Natural killer cell (primary cell): Measurements from ENCODE around the gene NAE1. TPM values are rescaled to one million over a fixed set of nuclear protein-coding genes. Genes with fewer than 3 reads are reported as not detected.

Experiments used
- ATAC-seq, 3 donors: fragments of 150-1000 bp in 2 of 3; fragments of 200-7000 bp in 1 of 3; cut with Tn5 transposase; 1 replicate in 1 of 3; 2 replicates in 2 of 3; pipeline ENCODE4 v1.10.0; 2021; ENCODE audit warnings: mild to moderate bottlenecking in 2 of 3, moderate library complexity in 2 of 3
- DNase-seq, 2 donors: peaks; one replicate each; pipeline versions ENCODE4 v3.0.0 to v3.0.0-alpha.2; 2013 to 2021; ENCODE audit warnings: mixed read lengths in 1 of 2
- H3K27ac ChIP-seq: one replicate; pipeline ENCODE4 v1.5.1; 2013; ENCODE audit warnings: mild to moderate bottlenecking, low read length
- H3K27me3 ChIP-seq: one replicate; pipeline ENCODE4 v1.6.1; 2013; ENCODE audit warnings: low read length; ENCODE audit not compliant: control insufficient read depth, insufficient read depth
- H3K36me3 ChIP-seq: one replicate; pipeline ENCODE4 v1.6.1; 2013; ENCODE audit warnings: low read length; ENCODE audit not compliant: control insufficient read depth, insufficient read depth
- H3K4me1 ChIP-seq: one replicate; pipeline ENCODE4 v1.6.1; 2013; ENCODE audit warnings: low read length; ENCODE audit not compliant: control insufficient read depth, insufficient read depth
- H3K4me3 ChIP-seq: one replicate; pipeline ENCODE4 v1.5.1; 2013; ENCODE audit warnings: low read length
- H3K9me3 ChIP-seq: one replicate; pipeline ENCODE4 v1.6.1; 2013; ENCODE audit warnings: low read length; ENCODE audit not compliant: control insufficient read depth, insufficient read depth
- H3K27ac Mint-ChIP-seq, 2 donors: one replicate each; pipeline ENCODE4 v1.8.0; 2022; ENCODE audit warnings: mild to moderate bottlenecking in 2 of 2, mixed read lengths in 2 of 2, moderate library complexity in 1 of 2
- H3K27me3 Mint-ChIP-seq, 2 donors: one replicate each; pipeline ENCODE4 v1.8.0; 2022; ENCODE audit warnings: low read depth in 2 of 2, mixed read lengths in 2 of 2
- H3K36me3 Mint-ChIP-seq: one replicate; pipeline ENCODE4 v1.8.0; 2022; ENCODE audit warnings: mixed read lengths
- H3K4me1 Mint-ChIP-seq, 2 donors: one replicate each; pipeline ENCODE4 v1.8.0; 2022; ENCODE audit warnings: mixed read lengths in 2 of 2
- H3K4me3 Mint-ChIP-seq: one replicate; pipeline ENCODE4 v1.8.0; 2022; ENCODE audit warnings: mild to moderate bottlenecking, moderate library complexity, mixed read lengths
- H3K9me3 Mint-ChIP-seq, 2 donors: one replicate each; pipeline ENCODE4 v1.8.0; 2022; ENCODE audit warnings: mixed read lengths in 2 of 2
- WGBS: methylation state at CpG from one replicate; pipeline ENCODE4 v1.1.7; 2013; ENCODE audit warnings: missing lambda C conversion rate; ENCODE audit not compliant: insufficient coverage; 5-methylcytosine and 5-hydroxymethylcytosine counted together
- intact Hi-C: fragments of 100-400 bp; cut with micrococcal nuclease; formaldehyde crosslinking; loops from one replicate; pipeline ENCODE4 v1.14.2; 2022
- total RNA-seq, 4 donors: library from RNA; stranded (reverse); fragments of 120-200 nt in 1 of 4; gene quantifications; one replicate each; pipeline versions ENCODE4 v1.2.3 to v1.2.4, GENCODE V29; 2013 to 2022
- TF ChIP-seq, protein P1 (sequence below): fragments of 200-600 bp; IDR thresholded peaks from one replicate; pipeline ENCODE4 v1.8.0; 2022; ENCODE audit warnings: antibody characterized with exemption

Gene NAE1
- total RNA-seq, 3 donors from 2014 or later (not counting 1 experiment from before 2014, with no cell fraction given): 77.3 to 97.0 (median 78.5) TPM

GRCh38 chr16:66774981-66775380 is 55.8 kb downstream of the NAE1 start:
- intact Hi-C loops: no loop called here
- Histone ChIP-seq H3K27me3 (no peaks in the 10 kb centered on the region), H3K4me1 (no peaks in the 10 kb centered on the region), H3K36me3 (no peaks in the 10 kb centered on the region), H3K27ac (no peak overlapping the region), H3K9me3 (no peaks in the 10 kb centered on the region), H3K4me3 (no peak overlapping the region)
- WGBS: 80% methylated on average over 2 of the region's 2 CpGs
- ATAC-seq: no peak
- TF ChIP-seq, protein P1, sequence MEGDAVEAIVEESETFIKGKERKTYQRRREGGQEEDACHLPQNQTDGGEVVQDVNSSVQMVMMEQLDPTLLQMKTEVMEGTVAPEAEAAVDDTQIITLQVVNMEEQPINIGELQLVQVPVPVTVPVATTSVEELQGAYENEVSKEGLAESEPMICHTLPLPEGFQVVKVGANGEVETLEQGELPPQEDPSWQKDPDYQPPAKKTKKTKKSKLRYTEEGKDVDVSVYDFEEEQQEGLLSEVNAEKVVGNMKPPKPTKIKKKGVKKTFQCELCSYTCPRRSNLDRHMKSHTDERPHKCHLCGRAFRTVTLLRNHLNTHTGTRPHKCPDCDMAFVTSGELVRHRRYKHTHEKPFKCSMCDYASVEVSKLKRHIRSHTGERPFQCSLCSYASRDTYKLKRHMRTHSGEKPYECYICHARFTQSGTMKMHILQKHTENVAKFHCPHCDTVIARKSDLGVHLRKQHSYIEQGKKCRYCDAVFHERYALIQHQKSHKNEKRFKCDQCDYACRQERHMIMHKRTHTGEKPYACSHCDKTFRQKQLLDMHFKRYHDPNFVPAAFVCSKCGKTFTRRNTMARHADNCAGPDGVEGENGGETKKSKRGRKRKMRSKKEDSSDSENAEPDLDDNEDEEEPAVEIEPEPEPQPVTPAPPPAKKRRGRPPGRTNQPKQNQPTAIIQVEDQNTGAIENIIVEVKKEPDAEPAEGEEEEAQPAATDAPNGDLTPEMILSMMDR: no peak
- DNase-seq: no peak
- H3K4me1 Mint-ChIP-seq: no peaks in the 10 kb centered on the region
- no peaks in the 10 kb centered on the region for H3K27me3 Mint-ChIP-seq
- no peak overlapping the region for H3K4me3 Mint-ChIP-seq
- H3K36me3 Mint-ChIP-seq: no peaks in the 10 kb centered on the region
- H3K27ac Mint-ChIP-seq: no peak overlapping the region
- H3K9me3 Mint-ChIP-seq: no peaks in the 10 kb centered on the region

DNA sequence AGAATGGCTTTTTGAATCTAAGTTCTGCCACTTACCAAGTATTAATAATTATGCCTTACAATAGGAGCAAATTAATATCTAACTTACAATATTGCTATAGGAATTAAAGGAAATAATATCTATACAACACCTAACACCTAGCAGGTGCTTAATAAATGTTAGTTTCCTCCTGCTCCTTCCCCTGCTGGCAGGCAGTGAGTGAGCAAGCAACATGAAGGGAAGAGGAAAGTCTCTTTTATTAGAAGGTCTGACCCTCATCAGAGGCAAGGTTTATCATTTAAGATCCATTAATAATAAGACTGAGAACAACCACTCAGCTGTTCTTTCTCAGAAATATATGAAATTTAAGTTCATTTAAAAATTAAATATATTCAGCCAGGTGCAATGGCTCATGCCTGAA is 72.7 kb downstream of the NAE1 start:
- DNase-seq (no peak), ATAC-seq (no peak)
- H3K9me3 ChIP-seq: no peaks in the 10 kb centered on the region
- TF ChIP-seq, protein P1: no peak
- Mint-ChIP-seq H3K9me3 (no peaks in the 10 kb centered on the region), H3K4me3 (no peak overlapping the region), H3K27me3 (peaks cover 1 to 2% of the 10 kb centered on the region in 2 donors), H3K4me1 (no peaks in the 10 kb centered on the region), H3K27ac (no peak overlapping the region), H3K36me3 (no peaks in the 10 kb centered on the region)
- H3K27me3 ChIP-seq: no peaks in the 10 kb centered on the region
- intact Hi-C loops: no loop called here
- no peak overlapping the region for H3K4me3 ChIP-seq
- H3K4me1 ChIP-seq: no peaks in the 10 kb centered on the region
- H3K36me3 ChIP-seq: no peaks in the 10 kb centered on the region
- H3K27ac ChIP-seq: no peak overlapping the region

DNA sequence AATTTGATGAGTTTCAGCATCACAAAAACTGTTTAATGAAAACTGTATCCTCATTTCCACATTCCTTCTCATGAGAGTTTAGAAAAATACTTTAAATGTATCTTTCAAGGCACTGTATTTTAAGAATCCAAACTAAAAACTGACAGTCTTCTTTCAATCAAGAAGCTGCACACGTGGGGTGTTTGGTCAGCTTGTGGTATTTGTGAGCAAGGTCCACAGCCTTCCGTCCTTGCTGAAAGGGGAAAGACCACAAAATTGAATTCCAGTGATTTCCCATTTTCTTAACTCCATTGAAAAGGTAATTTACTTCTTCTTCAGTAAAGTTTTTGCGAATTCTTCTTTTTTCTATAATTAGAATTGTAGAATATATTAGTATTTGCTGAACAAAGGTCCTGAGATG is 76.0 kb downstream of the NAE1 start:
- Mint-ChIP-seq H3K4me1 (peaks cover 17 to 18% of the 10 kb centered on the region in 2 donors), H3K27ac (no peak overlapping the region), H3K36me3 (no peaks in the 10 kb centered on the region), H3K4me3 (no peak overlapping the region), H3K9me3 (no peaks in the 10 kb centered on the region), H3K27me3 (peaks cover 6 to 11% of the 10 kb centered on the region in 2 donors)
- ATAC-seq: no peak
- TF ChIP-seq, protein P1: no peak
- H3K9me3 ChIP-seq: no peaks in the 10 kb centered on the region
- peaks cover 17% of the 10 kb centered on the region for H3K4me1 ChIP-seq
- no peaks in the 10 kb centered on the region for H3K36me3 ChIP-seq
- intact Hi-C loops: no loop called here
- no peaks in the 10 kb centered on the region for H3K27me3 ChIP-seq
- no peak overlapping the region for H3K27ac ChIP-seq
- no peak for DNase-seq
- no peak overlapping the region for H3K4me3 ChIP-seq
- WGBS: 47% methylated on average over 2 of the region's 3 CpGs

GRCh38 chr16:66754211-66754610 is 76.6 kb downstream of the NAE1 start:
- ATAC-seq (no peak), DNase-seq (no peak)
- 100% methylated on average over 2 of the region's 2 CpGs for WGBS
- intact Hi-C loops: no loop called here
- no peak overlapping the region for H3K27ac ChIP-seq
- Mint-ChIP-seq H3K27ac (no peak overlapping the region), H3K4me3 (no peak overlapping the region), H3K36me3 (no peaks in the 10 kb centered on the region), H3K4me1 (peaks cover 23 to 24% of the 10 kb centered on the region in 2 donors), H3K9me3 (no peaks in the 10 kb centered on the region), H3K27me3 (peaks cover 6 to 11% of the 10 kb centered on the region in 2 donors)
- TF ChIP-seq, protein P1: no peak
- H3K27me3 ChIP-seq: no peaks in the 10 kb centered on the region
- H3K9me3 ChIP-seq: no peaks in the 10 kb centered on the region
- H3K4me1 ChIP-seq: peaks cover 19% of the 10 kb centered on the region
- no peaks in the 10 kb centered on the region for H3K36me3 ChIP-seq
- no peak overlapping the region for H3K4me3 ChIP-seq
